Measurements from ENCODE around the gene AXDND1.

Gene AXDND1

DNA sequence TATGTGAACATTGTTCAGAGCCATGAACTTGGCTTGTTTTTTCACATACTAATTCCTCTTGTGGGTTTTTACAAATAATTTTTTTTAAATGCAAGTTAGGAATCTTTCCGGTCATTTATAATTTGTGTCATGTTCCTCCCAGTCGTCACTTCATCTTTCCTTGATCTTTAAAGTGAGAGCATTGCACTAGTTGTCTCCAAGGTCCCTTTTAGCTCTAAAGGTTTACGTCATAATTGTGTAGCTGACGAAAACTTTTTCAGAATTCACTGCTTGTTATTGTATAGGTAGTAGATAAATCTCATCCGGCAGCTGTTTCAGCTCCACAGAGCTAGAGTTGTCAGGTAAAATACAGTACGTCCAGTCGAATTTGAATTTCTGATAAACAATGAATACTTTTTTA is 38.6 kb upstream of the AXDND1 start:
- H3K27ac ChIP-seq = no peak overlapping the region
- no peak for DNase-seq (ENCODE audit: low spot score)
- TF ChIP-seq, protein P1, sequence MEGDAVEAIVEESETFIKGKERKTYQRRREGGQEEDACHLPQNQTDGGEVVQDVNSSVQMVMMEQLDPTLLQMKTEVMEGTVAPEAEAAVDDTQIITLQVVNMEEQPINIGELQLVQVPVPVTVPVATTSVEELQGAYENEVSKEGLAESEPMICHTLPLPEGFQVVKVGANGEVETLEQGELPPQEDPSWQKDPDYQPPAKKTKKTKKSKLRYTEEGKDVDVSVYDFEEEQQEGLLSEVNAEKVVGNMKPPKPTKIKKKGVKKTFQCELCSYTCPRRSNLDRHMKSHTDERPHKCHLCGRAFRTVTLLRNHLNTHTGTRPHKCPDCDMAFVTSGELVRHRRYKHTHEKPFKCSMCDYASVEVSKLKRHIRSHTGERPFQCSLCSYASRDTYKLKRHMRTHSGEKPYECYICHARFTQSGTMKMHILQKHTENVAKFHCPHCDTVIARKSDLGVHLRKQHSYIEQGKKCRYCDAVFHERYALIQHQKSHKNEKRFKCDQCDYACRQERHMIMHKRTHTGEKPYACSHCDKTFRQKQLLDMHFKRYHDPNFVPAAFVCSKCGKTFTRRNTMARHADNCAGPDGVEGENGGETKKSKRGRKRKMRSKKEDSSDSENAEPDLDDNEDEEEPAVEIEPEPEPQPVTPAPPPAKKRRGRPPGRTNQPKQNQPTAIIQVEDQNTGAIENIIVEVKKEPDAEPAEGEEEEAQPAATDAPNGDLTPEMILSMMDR (IDR thresholded peaks at IDR 0.05) = no peak
- no peak overlapping the region for H3K4me3 ChIP-seq

DNA sequence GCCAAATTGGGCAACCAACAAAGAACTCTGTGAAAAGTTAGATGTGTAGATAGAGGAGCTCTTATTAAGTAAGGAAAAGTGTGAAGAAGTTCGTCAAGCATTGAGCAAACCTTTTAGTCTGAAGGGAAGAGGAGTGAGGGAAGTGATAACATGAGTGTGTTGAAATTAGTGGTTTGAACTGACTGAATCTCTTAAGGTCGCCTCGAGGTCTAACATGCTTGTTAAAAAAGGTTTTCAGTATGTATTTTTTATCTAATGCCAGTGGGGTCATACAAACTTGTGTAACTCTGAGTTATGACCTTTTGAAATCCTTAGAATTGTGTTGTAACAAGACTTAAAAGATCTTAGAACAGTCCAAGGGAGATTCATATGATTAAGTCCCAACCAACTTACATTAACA is 38.1 kb upstream of the AXDND1 start:
- TF ChIP-seq, protein P1 (IDR thresholded peaks at IDR 0.05) = no peak
- Histone ChIP-seq H3K4me3 (no peak overlapping the region), H3K27ac (no peak overlapping the region)
- no peak for DNase-seq (ENCODE audit: low spot score)

DNA sequence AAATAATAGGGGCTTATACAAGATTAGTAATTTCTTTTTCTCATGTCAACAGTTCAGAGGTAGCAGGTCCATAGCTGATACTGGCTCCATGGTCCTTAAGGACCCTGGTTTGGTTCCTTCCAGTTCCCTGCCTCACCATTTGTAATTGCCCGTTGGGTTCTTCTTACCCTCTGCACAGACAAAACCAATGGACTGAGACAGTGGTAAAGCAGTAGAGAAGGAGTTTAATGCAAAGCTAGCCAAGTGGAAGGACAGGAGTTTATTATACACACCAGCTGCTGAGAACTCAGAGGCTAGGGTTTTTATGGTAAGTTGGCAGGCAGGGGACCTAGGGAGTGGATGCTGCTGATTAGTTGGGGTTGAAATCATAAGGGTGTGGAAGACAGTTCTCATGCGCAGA is 35.9 kb upstream of the AXDND1 start:
- TF ChIP-seq, protein P1 (IDR thresholded peaks at IDR 0.05) = no peak
- DNase-seq (ENCODE audit: low spot score) = no peak
- Histone ChIP-seq H3K4me3 (no peak overlapping the region), H3K27ac (no peak overlapping the region)

DNA sequence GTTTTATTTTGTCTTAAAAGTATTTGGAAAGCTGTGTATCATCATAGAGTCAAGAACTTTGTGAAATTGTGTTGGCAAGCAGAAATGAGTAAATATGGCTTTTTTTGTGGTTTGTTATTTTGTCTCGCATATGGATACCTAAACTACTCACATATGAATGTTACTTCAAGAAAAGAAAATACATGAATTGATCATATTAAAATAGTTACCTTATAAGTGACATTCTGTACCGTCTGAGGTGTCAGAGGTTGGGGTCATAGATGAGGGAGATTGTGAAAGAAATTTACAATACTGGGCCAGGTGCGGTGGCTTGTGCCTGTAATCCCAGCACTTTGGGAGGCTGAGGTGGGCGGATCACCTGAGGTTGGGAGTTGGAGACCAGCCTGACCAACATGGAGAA is 31.3 kb upstream of the AXDND1 start:
- H3K4me3 ChIP-seq = no peak overlapping the region
- TF ChIP-seq, protein P1 (IDR thresholded peaks at IDR 0.05) = no peak
- DNase-seq (ENCODE audit: low spot score) = no peak
- no peak overlapping the region for H3K27ac ChIP-seq

DNA sequence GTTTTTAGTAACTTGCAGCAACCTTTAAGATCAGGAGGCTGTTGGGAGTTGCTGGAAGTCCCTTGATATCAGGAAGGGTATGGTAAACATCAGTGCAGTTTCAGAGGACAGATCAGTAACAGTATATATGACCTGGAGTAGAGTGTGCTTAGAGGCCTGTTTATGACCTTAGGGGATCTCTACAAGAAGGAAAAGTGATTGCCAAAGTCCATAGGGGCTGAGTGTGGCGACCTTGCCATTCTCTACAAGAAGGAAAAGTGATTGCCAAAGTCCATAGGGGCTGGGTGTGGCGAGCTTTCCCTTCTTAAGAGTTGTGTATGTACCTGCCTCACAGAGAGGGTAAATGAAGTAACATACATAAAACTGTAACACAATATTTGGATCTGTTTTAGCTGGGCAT is 28.5 kb upstream of the AXDND1 start:
- DNase-seq (ENCODE audit: low spot score) = no peak
- no peak overlapping the region for H3K4me3 ChIP-seq
- TF ChIP-seq, protein P1 (IDR thresholded peaks at IDR 0.05) = no peak

DNA sequence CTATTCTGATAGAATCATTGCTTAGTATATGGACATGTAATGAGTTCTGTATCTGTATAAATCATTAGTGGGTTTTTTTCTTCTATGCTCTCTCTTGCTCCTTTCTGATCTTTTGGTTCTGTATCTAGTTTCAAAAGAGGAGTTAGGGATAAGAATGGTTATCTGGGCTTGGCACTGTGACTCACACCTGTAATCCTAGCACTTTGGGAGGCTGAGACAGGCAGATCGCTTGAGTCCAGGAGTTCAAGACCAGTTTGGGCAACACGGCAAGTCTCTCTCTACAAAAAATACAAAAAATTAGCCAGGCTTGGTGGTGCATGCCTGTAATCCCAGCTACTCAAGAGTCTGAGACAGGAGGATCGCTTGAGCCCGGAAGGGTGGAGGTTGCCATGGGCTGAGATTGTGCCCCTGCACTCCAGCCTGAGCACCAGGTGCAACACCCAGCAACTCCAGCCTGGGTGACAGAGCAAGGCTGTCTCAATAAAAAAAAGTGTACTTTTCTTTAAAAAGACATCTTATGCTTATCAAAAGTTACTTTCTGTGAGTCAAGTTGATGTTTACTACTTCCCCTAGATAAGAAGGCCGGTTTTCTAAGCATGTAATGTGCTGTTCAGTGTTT is 27.7 kb upstream of the AXDND1 start:
- no peak overlapping the region for H3K4me3 ChIP-seq
- TF ChIP-seq, protein P1 (IDR thresholded peaks at IDR 0.05) = no peak

More for the DNA sequence above, 28.5 kb upstream of the AXDND1 start:
- no peak overlapping the region for H3K27ac ChIP-seq

DNA sequence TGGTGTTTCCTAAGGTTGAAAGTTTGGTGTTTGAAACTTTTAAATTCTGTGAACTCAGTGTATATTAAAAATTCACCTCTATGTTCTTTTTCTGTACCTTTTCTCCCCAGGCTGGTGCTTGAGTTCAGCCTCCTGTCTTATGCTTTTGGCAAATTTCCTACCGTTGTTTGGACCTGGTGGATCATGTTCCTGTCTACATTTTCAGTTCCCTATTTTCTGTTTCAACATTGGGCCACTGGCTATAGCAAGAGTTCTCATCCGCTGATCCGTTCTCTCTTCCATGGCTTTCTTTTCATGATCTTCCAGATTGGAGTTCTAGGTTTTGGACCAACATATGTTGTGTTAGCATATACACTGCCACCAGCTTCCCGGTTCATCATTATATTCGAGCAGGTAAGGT is 24.9 kb upstream of the AXDND1 start:
- Histone ChIP-seq H3K27ac (no peak overlapping the region), H3K4me3 (no peak overlapping the region)
- TF ChIP-seq, protein P1 (IDR thresholded peaks at IDR 0.05) = no peak
- DNase-seq (ENCODE audit: low spot score) = no peak

More for the DNA sequence above, 27.7 kb upstream of the AXDND1 start:
- no peak overlapping the region for H3K27ac ChIP-seq
- DNase-seq (ENCODE audit: low spot score) = no peak
